Fibroblast of the aortic adventitia (primary cell): ENCODE data around the gene EVI5L. TPM values are rescaled to one million over a fixed set of nuclear protein-coding genes. Genes with fewer than 3 reads are reported as not detected.
A peak's percentile ranks its signal among the peaks of the same experiment; 100 is the strongest.
"Not testable (repeated sequence)": the region's sequence is repeated elsewhere in the genome, so short reads cannot be mapped to it uniquely, and the experiment has no call there.

Experiments
- DNase-seq: peaks from one replicate; pipeline ENCODE4 v3.0.0-alpha.2; 2010; ENCODE audit warnings: low read depth
- H3K4me3 ChIP-seq: 2 replicates; pipeline ENCODE4 v1.5.1; 2011; ENCODE audit warnings: low read depth, mild to moderate bottlenecking, control low read depth, low read length, moderate library complexity
- CTCF ChIP-seq: IDR thresholded peaks from 2 replicates; pipeline ENCODE4 v1.5.1; 2011; ENCODE audit warnings: mild to moderate bottlenecking, low read length, control low read depth, inconsistent platforms; ENCODE audit not compliant: insufficient read depth
- total RNA-seq: library from RNA; depleted of rRNA; stranded (reverse); fragments of >200 nt; gene quantifications from 2 replicates; pipeline ENCODE4 v1.2.3, GENCODE V29; 2012; ENCODE audit warnings: low replicate concordance

EVI5L gene
- total RNA-seq, 1 donor = 16.6 TPM

GRCh38 chr19:7887408-7888144, 57.6 kb downstream of the EVI5L start:
- TF ChIP-seq CTCF = no peak
- DNase-seq = no peak
- H3K4me3 ChIP-seq = no peak overlapping the region

GRCh38 chr19:7888145-7888825, 58.3 kb downstream of the EVI5L start, which contains the start of gene LRRC8E:
TSS of gene LRRC8E (plus strand) at chr19:7888510. CDS start at chr19:7895604, 7,094 bp downstream.
- DNase-seq = peak; percentile 43
- no peak for TF ChIP-seq CTCF
- peak within 1 kb of the TSS; percentile 75 for H3K4me3 ChIP-seq

GRCh38 chr19:7888826-7889217, 58.8 kb downstream of the EVI5L start:
- DNase-seq = no peak
- H3K4me3 ChIP-seq = peak overlapping the region; percentile 75
- no peak for TF ChIP-seq CTCF

GRCh38 chr19:7893362-7894101, 63.5 kb downstream of the EVI5L start:
- not testable (repeated sequence) for DNase-seq, H3K4me3 ChIP-seq

- TF ChIP-seq CTCF = no peak
- no peak overlapping the region for H3K4me3 ChIP-seq
- DNase-seq = no peak
These were observed 64.7 kb downstream of the EVI5L start for GRCh38 chr19:7894612-7895309.

GRCh38 chr19:7895565-7895964, 65.5 kb downstream of the EVI5L start:
- TF ChIP-seq CTCF = no peak
- H3K4me3 ChIP-seq = no peak overlapping the region
- no peak for DNase-seq
